ENCODE results near the gene RASSF7. TPM values are rescaled to one million over a fixed set of nuclear protein-coding genes. Genes with fewer than 3 reads are reported as not detected.

The RASSF7 gene
- total and polyA plus RNA-seq, 2 donors, result 3.3 to 13.8 TPM

- Histone ChIP-seq H3K4me1 (ENCODE audit: insufficient read depth) (no peaks in the 10 kb centered on the region), H3K4me3 (ENCODE audit: low read depth, low read length) (no peak overlapping the region), H3K36me3 (ENCODE audit: insufficient read depth) (peaks cover 3% of the 10 kb centered on the region), H3K27ac (ENCODE audit: low read depth) (no peak overlapping the region)
- WGBS, result 73% methylated on average over 36 of the region's 36 CpGs
- DNase-seq (ENCODE audit: extremely low spot score), result no peak
Observed at GRCh38 chr11:613369-613968, 52.7 kb downstream of the RASSF7 start.

Small RNA genes lying within 50 kb of the gene (small RNA-seq; reads per million reads assigned to genes)
- 7.3 reads per million, percentile 93 among the genes with 10 or more reads in this experiment for gene MIR210

Other genes starting within 250 kb of the RASSF7 start
- 20.9 TPM for gene IFITM1, start 246.9 kb upstream of the RASSF7 start, total RNA-seq
- 599 TPM for gene IFITM1, start 246.9 kb upstream of the RASSF7 start, polyA plus RNA-seq
- 43.2 TPM for gene IFITM3, start 240.1 kb upstream of the RASSF7 start, total RNA-seq
- gene IFITM3, start 240.1 kb upstream of the RASSF7 start, polyA plus RNA-seq, result 2,675 TPM
- gene B4GALNT4, start 191.5 kb upstream of the RASSF7 start, total RNA-seq, result 13.4 TPM
- 5.1 TPM for gene B4GALNT4, start 191.5 kb upstream of the RASSF7 start, polyA plus RNA-seq
- gene PKP3, start 166.8 kb upstream of the RASSF7 start, total RNA-seq, result 5.2 TPM
- gene PKP3, start 166.8 kb upstream of the RASSF7 start, polyA plus RNA-seq, result 8.4 TPM
- 11.8 TPM for gene SIGIRR, start 146.0 kb upstream of the RASSF7 start, total RNA-seq
- gene SIGIRR, start 146.0 kb upstream of the RASSF7 start, polyA plus RNA-seq, result 61.2 TPM
- gene ANO9, start 119.0 kb upstream of the RASSF7 start, total RNA-seq, result 1.3 TPM
- 5.1 TPM for gene ANO9, start 119.0 kb upstream of the RASSF7 start, polyA plus RNA-seq
- 13.5 TPM for gene PTDSS2, start 110.7 kb upstream of the RASSF7 start, total RNA-seq
- gene PTDSS2, start 110.7 kb upstream of the RASSF7 start, polyA plus RNA-seq, result 27.0 TPM
- gene RNH1, start 53.7 kb upstream of the RASSF7 start, total RNA-seq, result 71.5 TPM
- 271 TPM for gene RNH1, start 53.7 kb upstream of the RASSF7 start, polyA plus RNA-seq
- gene HRAS, start 25.4 kb upstream of the RASSF7 start, total RNA-seq, result 8.7 TPM
- 79.0 TPM for gene HRAS, start 25.4 kb upstream of the RASSF7 start, polyA plus RNA-seq
- gene LRRC56, start 23.4 kb upstream of the RASSF7 start, total RNA-seq, result 0.90 TPM
- 0.96 TPM for gene LRRC56, start 23.4 kb upstream of the RASSF7 start, polyA plus RNA-seq
- 0.37 TPM for gene LMNTD2, start 232 bp upstream of the RASSF7 start, total RNA-seq
- 1.2 TPM for gene LMNTD2, start 232 bp upstream of the RASSF7 start, polyA plus RNA-seq
- gene PHRF1, start 15.5 kb downstream of the RASSF7 start, total RNA-seq, result 16.5 TPM
- gene PHRF1, start 15.5 kb downstream of the RASSF7 start, polyA plus RNA-seq, result 21.1 TPM
- gene IRF7, start 55.0 kb downstream of the RASSF7 start, total RNA-seq, result 9.8 TPM
- 23.2 TPM for gene IRF7, start 55.0 kb downstream of the RASSF7 start, polyA plus RNA-seq
- not detected for gene CDHR5, start 64.0 kb downstream of the RASSF7 start, total RNA-seq
- gene CDHR5, start 64.0 kb downstream of the RASSF7 start, polyA plus RNA-seq, result 0.05 TPM
- gene SCT, start 66.2 kb downstream of the RASSF7 start, total RNA-seq, result not detected
- gene SCT, start 66.2 kb downstream of the RASSF7 start, polyA plus RNA-seq, result not detected
- not detected for gene DRD4, start 76.3 kb downstream of the RASSF7 start, total RNA-seq
- gene DRD4, start 76.3 kb downstream of the RASSF7 start, polyA plus RNA-seq, result 0.39 TPM
- 14.9 TPM for gene DEAF1, start 134.3 kb downstream of the RASSF7 start, total RNA-seq
- 29.7 TPM for gene DEAF1, start 134.3 kb downstream of the RASSF7 start, polyA plus RNA-seq
- gene TMEM80, start 134.8 kb downstream of the RASSF7 start, total RNA-seq, result 10.8 TPM
- gene TMEM80, start 134.8 kb downstream of the RASSF7 start, polyA plus RNA-seq, result 36.8 TPM
- gene EPS8L2, start 145.3 kb downstream of the RASSF7 start, total RNA-seq, result 12.4 TPM
- 23.2 TPM for gene EPS8L2, start 145.3 kb downstream of the RASSF7 start, polyA plus RNA-seq
- gene TALDO1, start 186.5 kb downstream of the RASSF7 start, total RNA-seq, result 62.9 TPM
- 201 TPM for gene TALDO1, start 186.5 kb downstream of the RASSF7 start, polyA plus RNA-seq
- gene GATD1, start 216.5 kb downstream of the RASSF7 start, total RNA-seq, result 26.4 TPM
- gene GATD1, start 216.5 kb downstream of the RASSF7 start, polyA plus RNA-seq, result 43.3 TPM
- gene CEND1, start 229.1 kb downstream of the RASSF7 start, total RNA-seq, result not detected
- gene CEND1, start 229.1 kb downstream of the RASSF7 start, polyA plus RNA-seq, result 1.4 TPM
- gene SLC25A22, start 237.3 kb downstream of the RASSF7 start, total RNA-seq, result 7.5 TPM
- 17.1 TPM for gene SLC25A22, start 237.3 kb downstream of the RASSF7 start, polyA plus RNA-seq
- 7.2 TPM for gene PIDD1, start 244.3 kb downstream of the RASSF7 start, total RNA-seq
- gene PIDD1, start 244.3 kb downstream of the RASSF7 start, polyA plus RNA-seq, result 12.4 TPM
- 189 TPM for gene RPLP2, start 249.0 kb downstream of the RASSF7 start, total RNA-seq
- 1,859 TPM for gene RPLP2, start 249.0 kb downstream of the RASSF7 start, polyA plus RNA-seq

Data from urinary bladder (tissue), 4 donors.